Effector memory CD4-positive, alpha-beta T cell (primary cell): ENCODE results near the gene USP34.

Experiments
- DNase-seq, 3 donors: peaks; one replicate each; pipeline ENCODE4 v3.0.0-alpha.2; 2020
- H3K27ac ChIP-seq: 2 replicates; pipeline ENCODE4 v1.7.0; 2013; ENCODE audit warnings: mild to moderate bottlenecking, low read length, moderate library complexity; ENCODE audit not compliant: insufficient read depth, poor library complexity, severe bottlenecking
- H3K27me3 ChIP-seq: replicated peaks from 2 replicates; pipeline ENCODE4 v1.7.0; 2013; ENCODE audit warnings: mild to moderate bottlenecking, low read length; ENCODE audit not compliant: insufficient read depth, control insufficient read depth, poor library complexity, severe bottlenecking
- H3K36me3 ChIP-seq: 2 replicates; pipeline ENCODE4 v1.7.0; 2013; ENCODE audit warnings: mild to moderate bottlenecking, low read length, moderate library complexity; ENCODE audit not compliant: control insufficient read depth, insufficient read depth
- H3K4me1 ChIP-seq: 2 replicates; pipeline ENCODE4 v1.7.0; 2013; ENCODE audit warnings: low read length, mild to moderate bottlenecking; ENCODE audit not compliant: control insufficient read depth, insufficient read depth, poor library complexity, severe bottlenecking
- H3K4me3 ChIP-seq: 2 replicates; pipeline ENCODE4 v1.7.0; 2013; ENCODE audit warnings: low read length, low read depth, mild to moderate bottlenecking; ENCODE audit not compliant: insufficient read depth, poor library complexity, severe bottlenecking
- H3K9me3 ChIP-seq: 2 replicates; pipeline ENCODE4 v1.7.0; 2013; ENCODE audit warnings: mild to moderate bottlenecking, low read length, moderate library complexity; ENCODE audit not compliant: control insufficient read depth
- total RNA-seq, 3 donors: gene quantifications; one replicate each; lab custom pipeline; 2026; lab: John Stamatoyannopoulos, UW

Gene USP34
- total RNA-seq: 222 to 285 (median 264) reads per million in 3 donors

GRCh38 chr2:61470965-61471904 lies at the start of gene USP34:
Gene USP34, minus strand, starts transcription at chr2:61471087. Its CDS starts 395 bp downstream, at chr2:61470692.
- Histone ChIP-seq H3K27ac (peak within 1 kb of the TSS; percentile 99), H3K4me1 (peaks cover 14% of the 10 kb centered on the region), H3K9me3 (no peaks in the 10 kb centered on the region), H3K4me3 (peak within 1 kb of the TSS; percentile 78), H3K36me3 (no peaks in the 10 kb centered on the region), H3K27me3 (no peaks in the 10 kb centered on the region)
- DNase-seq: peak; percentile 90

- H3K4me3 ChIP-seq: no peak overlapping the region
- DNase-seq: no peak
- no peaks in the 10 kb centered on the region for H3K27me3 ChIP-seq
- no peak overlapping the region for H3K27ac ChIP-seq
- H3K4me1 ChIP-seq: no peaks in the 10 kb centered on the region
- H3K36me3 ChIP-seq: peaks cover 33% of the 10 kb centered on the region
- H3K9me3 ChIP-seq: no peaks in the 10 kb centered on the region
These were observed 49.4 kb upstream of the USP34 start for GRCh38 chr2:61520261-61520660.

- Histone ChIP-seq H3K9me3 (no peaks in the 10 kb centered on the region), H3K36me3 (peaks cover 38% of the 10 kb centered on the region), H3K4me1 (no peaks in the 10 kb centered on the region), H3K4me3 (no peak overlapping the region), H3K27me3 (no peaks in the 10 kb centered on the region), H3K27ac (no peak overlapping the region)
- no peak for DNase-seq
These were observed 42.0 kb upstream of the USP34 start for GRCh38 chr2:61512768-61513398.

GRCh38 chr2:61510674-61511671 lies 40.1 kb upstream of the USP34 start:
- no peaks in the 10 kb centered on the region for H3K4me1 ChIP-seq
- no peaks in the 10 kb centered on the region for H3K9me3 ChIP-seq
- no peak overlapping the region for H3K27ac ChIP-seq
- H3K27me3 ChIP-seq: no peaks in the 10 kb centered on the region
- peaks cover 22% of the 10 kb centered on the region for H3K36me3 ChIP-seq
- DNase-seq: no peak
- H3K4me3 ChIP-seq: no peak overlapping the region

GRCh38 chr2:61504949-61505348 lies 34.1 kb upstream of the USP34 start:
- Histone ChIP-seq H3K4me1 (no peaks in the 10 kb centered on the region), H3K4me3 (no peak overlapping the region), H3K9me3 (no peaks in the 10 kb centered on the region), H3K27ac (no peak overlapping the region), H3K36me3 (peaks cover 21% of the 10 kb centered on the region), H3K27me3 (no peaks in the 10 kb centered on the region)
- DNase-seq: no peak

- Histone ChIP-seq H3K36me3 (peaks cover 63% of the 10 kb centered on the region), H3K4me3 (no peak overlapping the region), H3K4me1 (no peaks in the 10 kb centered on the region), H3K27me3 (no peaks in the 10 kb centered on the region), H3K9me3 (no peaks in the 10 kb centered on the region), H3K27ac (no peak overlapping the region)
- no peak for DNase-seq
These were observed 28.2 kb upstream of the USP34 start for GRCh38 chr2:61499060-61499459.

- DNase-seq: no peak
- Histone ChIP-seq H3K4me1 (peaks cover 4% of the 10 kb centered on the region), H3K27me3 (no peaks in the 10 kb centered on the region), H3K9me3 (no peaks in the 10 kb centered on the region), H3K4me3 (no peak overlapping the region), H3K27ac (no peak overlapping the region), H3K36me3 (peaks cover 62% of the 10 kb centered on the region)
These were observed 22.6 kb upstream of the USP34 start for GRCh38 chr2:61493523-61493942.

GRCh38 chr2:61492476-61492875 lies 21.6 kb upstream of the USP34 start:
- DNase-seq: no peak
- peaks cover 63% of the 10 kb centered on the region for H3K36me3 ChIP-seq
- H3K4me1 ChIP-seq: peaks cover 4% of the 10 kb centered on the region
- H3K27me3 ChIP-seq: no peaks in the 10 kb centered on the region
- H3K4me3 ChIP-seq: no peak overlapping the region
- no peak overlapping the region for H3K27ac ChIP-seq
- H3K9me3 ChIP-seq: no peaks in the 10 kb centered on the region

GRCh38 chr2:61485281-61485680 lies 14.4 kb upstream of the USP34 start:
- DNase-seq: no peak
- no peaks in the 10 kb centered on the region for H3K4me1 ChIP-seq
- H3K27ac ChIP-seq: no peak overlapping the region
- H3K4me3 ChIP-seq: no peak overlapping the region
- no peaks in the 10 kb centered on the region for H3K9me3 ChIP-seq
- H3K27me3 ChIP-seq: no peaks in the 10 kb centered on the region
- H3K36me3 ChIP-seq: peaks cover 63% of the 10 kb centered on the region
